NCI-H524 (cell line): ENCODE results near the gene SYT5.
A peak's percentile ranks its signal among the peaks of the same experiment; 100 is the strongest.
"Not testable (repeated sequence)": the region's sequence is repeated elsewhere in the genome, so short reads cannot be mapped to it uniquely, and the experiment has no call there.

ENCODE experiments used
- DNase-seq, 2 experiments: peaks; one replicate each; lab custom pipeline; 2025; lab: John Stamatoyannopoulos, UW

SYT5 gene

DNA sequence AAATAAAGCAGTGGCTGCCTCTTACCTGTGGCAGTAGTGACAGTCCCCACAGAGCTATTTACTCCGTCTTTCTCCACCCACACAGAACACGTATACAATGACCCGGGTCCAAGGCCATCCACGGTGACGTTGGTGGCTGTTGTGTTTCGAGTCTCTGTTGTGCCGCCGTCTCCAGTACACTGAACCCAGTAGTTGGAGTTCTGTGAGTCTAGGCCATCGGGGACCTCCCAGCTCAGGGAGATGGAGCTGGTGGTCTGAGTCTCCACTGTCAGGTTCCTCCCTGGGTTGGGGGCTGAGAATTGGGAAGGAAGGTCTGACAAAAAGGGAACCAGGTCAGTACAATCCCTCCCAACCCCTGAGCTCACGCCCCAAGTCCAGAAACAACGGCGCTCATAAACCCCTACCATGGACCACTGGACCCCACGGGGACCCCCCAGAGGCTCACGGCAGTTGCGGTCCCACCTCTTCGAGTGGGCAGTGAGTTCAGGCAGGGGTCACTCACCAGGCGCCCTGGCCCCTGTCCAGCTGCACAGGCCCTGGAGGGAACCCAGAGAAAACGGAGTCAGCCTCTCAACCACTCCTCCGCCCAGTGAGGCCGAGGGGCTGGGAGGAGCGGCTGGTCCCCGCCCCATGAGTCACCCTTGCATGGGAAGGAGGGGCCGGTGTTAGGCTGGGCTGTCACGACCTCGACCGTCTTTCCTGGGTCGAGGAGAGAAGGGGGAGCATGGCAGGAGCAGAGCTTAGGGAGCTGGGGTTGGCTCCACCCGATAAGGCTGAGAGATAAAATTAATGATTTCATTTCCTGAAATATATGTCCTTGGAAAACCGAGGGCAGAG, 26.8 kb upstream of the SYT5 start:
- DNase-seq = peak in 1 of 2 experiments; percentile 17

DNA sequence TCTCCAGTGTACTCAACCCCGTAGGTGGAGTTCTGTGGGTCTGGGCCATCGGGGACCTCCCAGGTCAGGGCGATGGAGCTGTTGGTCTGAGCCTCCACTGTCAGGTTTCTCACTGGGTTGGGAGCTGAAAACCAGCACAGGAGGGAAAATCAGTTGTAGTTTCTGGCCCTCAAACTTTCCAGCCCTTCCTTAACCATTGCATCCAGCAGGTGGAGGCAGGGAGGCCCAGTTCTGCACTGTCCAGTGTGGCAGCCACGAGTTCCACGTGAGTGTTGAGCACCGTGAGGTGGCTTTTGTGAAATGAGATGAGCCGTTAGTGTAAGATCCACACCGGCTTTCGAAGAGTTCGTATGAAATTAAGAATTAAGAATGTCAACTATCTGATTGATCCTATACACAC, 22.1 kb upstream of the SYT5 start:
- peak in 1 of 2 experiments; percentile 15 for DNase-seq

DNA sequence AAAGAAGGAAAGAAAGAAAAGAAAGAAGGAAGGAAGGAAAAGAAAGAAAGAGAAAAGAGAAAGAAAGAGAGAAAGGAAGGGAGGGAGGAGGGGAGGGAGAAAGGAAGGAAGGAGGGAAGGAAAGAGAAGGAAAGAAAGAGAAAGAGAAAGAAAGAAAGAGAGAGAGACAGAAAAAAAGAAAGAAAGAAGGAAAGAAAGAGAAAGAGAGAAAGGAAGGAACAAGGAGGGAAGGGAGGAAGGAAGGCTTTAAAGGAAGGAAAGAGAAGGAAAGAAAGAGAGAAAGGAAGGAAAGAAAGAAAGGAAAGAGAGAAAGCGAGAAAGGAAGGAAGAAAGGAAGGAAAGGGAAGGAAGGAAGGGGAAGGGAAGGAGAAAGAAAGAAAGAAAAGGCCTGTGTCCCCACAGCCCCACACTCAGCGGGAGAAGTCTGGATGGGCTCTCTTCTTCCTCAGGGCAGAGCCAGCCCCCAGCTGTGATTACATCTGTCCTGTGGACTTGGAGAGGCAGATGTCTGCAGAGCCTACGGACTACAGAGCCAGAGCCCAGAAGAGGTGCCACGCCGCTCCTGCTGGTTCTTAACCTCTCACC, 19.6 kb upstream of the SYT5 start:
- DNase-seq = no peak

DNA sequence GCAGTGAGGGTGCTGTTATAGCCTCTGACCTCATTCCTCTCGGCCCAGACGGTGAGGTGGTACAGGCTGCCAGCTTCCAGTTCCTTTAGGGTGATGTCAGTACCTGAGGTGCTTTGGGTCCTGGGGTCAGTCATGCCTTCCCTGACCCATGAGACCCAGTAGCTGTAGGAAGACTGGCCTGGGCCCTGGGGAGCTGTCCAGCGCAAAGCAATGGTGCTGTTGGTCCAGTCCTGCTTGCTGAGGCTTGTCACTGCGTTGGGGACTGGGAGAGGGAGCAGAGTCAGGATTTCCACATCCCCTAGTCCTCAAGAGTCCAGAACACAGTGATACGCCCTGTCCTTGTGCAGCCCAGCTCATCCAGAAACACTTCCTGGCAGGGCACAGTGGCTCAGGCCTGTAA, 18.6 kb upstream of the SYT5 start:
- no peak for DNase-seq

DNA sequence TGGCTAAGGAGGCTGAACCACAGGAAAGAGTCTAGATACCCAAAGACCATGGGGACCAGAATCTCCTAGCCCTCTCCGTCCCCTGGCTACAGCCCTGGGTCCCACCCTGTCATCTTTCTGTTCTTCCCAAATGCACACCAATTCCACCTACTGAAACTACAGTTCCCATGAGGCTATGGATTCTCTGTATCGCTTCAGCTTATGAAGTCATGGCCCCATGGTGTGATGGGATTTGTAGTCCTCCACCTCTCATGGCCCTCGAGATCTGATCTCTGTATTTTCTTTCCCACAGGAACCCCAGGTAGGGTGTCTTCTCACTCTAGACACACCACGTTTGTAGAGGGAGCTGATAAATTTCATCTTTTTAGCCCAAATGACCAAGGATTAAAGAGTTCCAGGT, 17.4 kb upstream of the SYT5 start:
- no peak for DNase-seq

DNA sequence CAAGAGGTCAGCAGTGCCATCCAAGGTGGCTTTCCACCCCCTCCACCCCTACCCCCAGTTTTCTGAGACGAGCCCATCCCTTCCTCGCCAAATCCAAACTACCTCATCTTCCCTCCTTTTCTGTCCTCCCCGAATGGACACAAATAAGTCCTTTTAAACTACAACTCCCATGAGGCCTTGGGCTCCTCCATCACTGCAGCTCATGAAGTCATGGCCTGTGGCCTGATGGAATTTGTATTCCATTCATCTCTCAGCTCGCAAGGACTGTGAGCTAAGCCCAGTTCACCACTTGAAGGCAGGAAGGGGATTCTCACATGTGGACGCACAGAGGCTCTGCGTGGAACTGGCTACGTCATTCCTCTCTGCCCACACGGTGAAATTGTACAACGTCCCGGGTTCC, 16.7 kb upstream of the SYT5 start:
- no peak for DNase-seq

DNA sequence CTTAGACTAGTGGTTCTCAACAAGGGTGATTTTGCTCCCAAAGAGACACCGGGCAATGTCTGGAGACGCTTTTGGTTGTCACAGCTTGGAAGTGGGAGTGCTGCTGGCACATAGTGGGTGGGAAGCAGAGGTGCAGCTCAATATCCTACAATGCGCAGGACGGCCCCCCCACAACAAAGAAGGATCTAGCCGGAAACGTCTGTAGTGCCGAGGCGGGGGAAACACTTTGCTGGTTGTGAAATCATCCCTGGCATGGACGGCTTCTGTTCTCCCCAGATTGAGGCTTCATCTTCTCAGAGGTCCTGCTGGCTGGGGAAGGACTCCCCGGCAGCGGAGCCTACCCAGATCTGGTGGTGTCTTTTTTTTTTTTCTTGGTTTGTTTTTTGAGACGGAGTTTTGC, 13.4 kb upstream of the SYT5 start:
- no peak for DNase-seq

DNA sequence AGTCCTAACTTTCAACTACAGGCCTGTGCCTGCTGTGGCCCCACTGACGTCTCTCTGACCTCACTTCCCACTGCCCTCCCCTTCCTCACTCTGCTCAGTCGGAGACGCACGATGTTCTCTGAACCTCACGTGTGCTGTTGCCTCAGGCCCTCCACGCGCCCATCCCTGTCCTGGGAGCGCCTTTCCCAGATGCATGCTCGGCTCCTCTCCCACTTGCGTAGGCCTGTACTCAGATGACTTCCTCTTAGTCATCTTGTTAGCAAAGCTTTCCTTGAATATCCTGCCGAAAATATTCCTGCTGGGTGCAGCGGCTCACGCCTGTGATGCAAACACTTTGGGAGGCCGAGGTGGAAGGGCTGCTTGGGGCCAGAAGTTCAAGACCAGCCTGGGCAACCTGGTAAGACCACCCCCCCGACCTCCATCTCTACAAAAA, 9.3 kb upstream of the SYT5 start:
- no peak for DNase-seq

DNA sequence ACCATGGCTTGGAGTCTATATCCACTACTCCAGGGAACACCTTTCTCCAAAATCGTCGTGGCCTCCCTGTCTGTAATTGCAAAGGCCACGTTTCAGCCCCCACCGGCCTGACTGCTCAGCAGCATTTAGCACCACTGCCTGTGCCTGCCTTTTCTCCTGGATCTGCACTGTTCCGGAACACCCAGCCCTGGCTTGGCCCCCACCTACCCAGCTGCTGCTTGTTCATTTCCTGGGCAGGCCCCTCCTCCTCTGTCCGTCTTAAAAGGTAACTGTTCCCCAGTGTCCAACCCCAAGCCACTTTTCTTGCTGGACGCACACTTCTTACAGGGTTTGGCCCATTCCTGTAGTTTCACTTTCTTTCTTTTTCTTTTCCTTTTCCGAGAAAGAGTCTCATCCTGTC, 8.5 kb upstream of the SYT5 start:
- no peak for DNase-seq

DNA sequence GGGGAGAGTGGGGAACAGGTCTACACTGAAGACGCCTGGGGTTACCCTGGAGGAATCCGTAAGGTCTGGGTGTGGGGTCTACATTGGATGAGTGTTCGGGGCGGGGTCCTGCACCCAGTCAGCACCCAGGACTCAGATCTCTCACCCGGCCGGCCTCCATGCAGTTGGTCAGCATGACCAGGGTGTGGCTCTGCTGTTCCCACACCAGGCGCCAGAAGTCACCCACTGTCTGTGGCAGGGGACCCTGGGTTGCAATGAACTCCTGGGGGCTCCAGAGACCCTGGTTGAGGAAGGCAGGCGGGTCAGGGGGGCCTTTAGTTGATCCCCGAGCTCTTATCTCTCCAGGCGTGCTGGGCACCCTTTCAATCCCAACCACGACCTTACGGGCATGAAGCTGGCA, 6.0 kb upstream of the SYT5 start:
- DNase-seq = no peak

DNA sequence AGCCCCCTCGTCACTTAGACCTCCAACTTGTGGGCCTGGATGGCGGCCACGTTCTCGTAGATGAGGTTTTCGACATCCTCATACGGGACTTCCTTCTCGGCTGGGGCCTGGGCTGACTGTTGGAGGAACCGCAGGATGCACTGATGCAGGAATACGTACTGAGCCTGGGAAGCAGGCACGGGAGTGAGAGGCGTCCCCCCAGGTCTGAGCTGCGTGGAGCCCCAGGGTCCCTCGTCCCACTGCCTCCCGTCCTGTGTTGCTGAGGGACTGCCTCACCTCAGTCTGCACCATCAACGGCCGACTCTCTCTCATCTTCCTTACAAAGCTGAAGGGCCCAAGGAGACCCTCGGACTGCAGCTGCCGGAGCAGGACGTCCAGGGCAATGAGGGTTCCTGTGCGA, 1.7 kb upstream of the SYT5 start:
- DNase-seq = no peak

DNA sequence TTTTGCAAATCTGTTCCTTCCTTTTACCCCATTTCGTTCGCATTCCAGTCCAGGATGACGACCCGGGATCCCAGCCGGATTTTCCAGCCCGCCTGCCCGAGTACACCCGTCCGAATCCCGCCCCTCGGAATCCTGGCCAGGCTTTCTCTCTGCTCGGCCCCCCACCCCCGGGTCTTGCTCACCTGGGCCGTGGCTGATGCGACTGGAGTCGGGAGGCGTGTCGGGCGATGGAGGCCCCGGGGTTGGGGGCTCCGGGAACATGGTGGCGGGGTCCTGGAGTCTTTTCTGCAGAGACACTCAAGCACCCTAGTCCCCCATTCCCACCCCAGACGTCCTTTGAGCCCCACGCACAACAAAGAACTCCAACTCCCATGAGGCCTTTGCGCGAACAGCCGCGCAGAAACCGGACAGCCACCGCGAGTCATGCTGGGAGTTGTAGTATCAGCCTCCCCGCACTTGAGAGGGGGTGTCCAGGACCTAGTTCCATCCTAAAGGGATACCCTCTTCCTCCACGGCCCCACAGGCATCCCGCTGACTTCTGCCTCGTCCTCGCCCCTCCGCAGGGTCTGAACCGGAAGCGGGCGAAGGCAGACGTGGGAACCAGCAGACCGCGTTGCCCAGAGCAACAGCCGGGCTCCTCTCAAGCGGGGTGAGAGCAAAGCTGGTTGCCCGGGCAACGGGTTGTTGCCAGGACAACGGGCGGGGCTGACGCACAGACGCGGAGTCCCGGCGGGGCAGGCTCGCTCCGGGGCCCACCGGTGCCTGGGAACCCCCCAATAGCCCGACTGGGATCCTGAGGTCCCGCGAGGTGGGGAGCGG, 1.1 kb downstream of the SYT5 start:
- peak; percentile 93 to 95 for DNase-seq

DNA sequence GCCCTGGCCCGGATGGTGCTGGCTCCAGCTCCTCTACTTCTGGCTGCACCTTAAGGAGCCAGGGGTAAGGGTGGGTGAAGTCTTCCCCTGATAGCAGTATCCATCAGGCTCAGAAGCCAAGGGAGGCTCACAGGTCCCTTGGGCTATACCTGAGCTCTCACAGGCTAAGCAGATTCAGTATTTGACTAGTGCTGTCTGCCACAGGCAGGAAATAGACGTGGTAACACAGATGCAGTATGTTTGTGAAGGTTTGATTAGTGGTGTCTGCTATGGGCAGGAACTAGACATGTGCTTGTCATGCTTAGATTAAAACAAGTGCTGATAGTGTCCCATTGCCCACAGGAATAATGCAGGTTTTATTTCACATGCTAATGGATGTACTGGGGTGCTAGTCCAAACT, 4.0 kb downstream of the SYT5 start:
- no peak for DNase-seq

DNA sequence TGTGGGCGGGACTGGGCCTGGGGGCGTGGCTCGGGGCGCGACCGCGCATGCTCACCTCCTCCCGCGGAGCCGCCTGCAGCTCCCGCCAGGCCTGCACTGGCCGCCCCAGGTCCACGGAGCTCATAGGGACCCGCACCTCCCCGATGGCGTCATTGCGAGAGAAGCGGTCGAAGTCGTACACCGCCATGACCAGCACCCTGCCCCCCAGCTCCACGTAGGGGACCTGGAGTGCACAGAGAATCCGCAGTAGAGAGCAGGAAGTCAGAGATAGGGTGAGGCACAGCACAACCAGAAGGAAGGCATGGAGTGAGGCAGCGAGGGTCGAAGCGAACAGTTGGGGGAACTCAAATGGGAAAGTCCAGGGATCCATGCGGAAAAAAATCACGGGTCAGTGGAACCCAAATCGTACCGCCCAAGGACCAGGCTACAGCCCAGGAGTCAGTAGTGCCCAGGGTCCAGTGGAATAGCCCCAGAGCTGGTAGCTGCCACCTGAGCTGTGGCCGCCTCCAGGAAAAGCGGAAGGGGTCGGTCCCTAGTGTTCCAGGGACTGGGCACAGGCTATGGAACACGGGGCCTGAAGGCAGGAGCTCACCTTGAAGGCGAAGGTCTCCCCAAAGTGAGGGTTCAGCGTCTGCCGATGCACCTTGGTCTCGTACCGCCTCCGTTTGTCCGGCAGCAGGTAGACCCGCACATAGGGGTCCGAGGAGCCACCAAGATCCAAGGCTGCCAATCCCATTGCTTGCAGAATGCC, 4.8 kb downstream of the SYT5 start:
- DNase-seq = no peak

DNA sequence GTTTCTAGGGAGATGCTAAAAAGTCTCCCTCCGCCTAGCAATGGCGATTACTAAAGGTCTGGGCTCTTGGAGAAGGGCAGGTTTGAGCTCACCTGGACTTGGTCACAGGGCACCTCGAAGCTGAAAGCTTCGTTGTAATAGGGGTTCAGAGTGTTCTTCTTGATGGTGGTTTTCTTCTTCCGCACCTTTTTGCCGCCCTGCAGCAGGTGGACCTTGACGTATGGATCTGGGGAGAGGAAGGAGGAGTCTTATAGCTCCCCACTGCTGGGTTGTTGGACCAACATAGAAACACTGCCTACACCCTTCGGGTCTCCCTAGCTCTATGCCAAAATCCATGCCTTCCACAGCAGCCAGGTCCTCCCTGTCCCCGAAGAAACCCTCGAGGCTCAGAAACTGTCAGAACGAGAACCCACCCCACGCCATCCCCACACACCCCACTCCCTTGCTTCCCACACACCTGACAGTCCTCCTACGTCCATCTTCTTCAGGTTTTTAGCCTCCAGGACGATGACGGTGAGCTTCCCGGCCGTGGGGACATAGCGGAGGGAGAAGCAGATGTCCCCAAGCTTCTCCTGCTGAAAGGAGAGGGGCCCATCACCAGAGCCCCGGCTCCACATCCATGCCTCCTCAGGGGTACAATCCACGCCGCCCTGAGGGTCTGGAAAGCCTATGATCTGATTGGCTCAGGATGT, 5.5 kb downstream of the SYT5 start:
- DNase-seq = no peak

DNA sequence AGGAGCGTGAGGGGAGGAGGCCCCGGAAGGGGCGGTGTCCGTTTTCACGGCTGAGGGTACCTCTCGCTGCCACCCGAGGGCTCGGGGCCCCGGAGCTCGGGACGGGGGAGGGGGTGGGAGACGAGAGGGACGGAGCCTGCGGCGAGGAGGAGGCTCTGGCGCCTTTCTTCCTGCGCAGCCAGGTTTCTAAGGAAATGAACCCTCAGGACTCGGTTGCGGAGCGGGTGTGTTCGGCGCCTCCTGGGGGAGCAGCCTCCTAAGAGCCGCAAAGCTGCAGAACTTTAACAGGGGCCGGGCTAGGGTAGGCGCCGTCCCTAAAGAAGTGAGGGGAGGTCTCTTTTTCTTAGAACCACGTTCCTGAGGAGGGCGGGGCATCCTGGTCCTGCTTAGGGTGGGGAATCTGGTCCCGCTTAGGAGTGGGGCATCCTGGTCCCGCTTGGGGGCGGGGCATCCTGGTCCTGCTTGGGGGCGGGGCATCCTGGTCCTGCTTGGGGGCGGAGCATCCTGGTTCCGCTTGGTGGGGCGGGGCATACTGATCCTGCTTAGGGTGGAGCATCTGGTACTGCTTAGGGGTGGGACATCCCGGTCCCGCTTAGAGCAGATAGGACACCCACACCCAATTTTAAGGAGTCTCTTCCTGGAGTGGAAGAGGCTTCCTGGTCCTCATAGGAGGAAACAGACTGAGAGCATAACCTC, 6.2 kb downstream of the SYT5 start:
- peak in 1 of 2 experiments; percentile 63 for DNase-seq

DNA sequence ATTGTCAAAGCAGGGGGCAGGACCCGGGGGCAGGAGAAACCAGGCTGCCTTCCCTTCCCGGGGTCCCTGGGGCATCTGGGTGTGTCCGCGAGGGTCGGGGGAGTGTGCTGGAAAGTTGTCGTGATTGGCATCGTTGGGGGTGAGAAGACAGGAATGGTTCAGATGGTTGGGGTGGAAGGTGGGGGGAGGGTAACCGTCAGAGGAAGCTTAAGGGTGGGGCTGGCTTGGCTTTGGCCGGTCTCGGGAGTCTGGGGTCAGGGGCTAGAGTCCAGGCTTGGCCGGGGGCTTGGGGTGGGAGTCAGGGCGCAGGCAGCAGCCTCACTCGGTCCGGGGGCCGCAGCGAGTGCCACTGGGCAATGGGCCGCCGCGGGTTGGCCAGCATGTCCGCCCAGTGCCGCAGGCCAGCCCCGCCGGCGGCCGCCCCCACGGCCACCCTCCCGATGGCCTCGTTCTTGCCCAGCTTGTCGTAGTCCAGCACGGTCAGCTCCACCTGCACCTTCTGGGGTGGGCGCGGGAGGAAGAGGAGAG, 6.8 kb downstream of the SYT5 start:
- no peak for DNase-seq

DNA sequence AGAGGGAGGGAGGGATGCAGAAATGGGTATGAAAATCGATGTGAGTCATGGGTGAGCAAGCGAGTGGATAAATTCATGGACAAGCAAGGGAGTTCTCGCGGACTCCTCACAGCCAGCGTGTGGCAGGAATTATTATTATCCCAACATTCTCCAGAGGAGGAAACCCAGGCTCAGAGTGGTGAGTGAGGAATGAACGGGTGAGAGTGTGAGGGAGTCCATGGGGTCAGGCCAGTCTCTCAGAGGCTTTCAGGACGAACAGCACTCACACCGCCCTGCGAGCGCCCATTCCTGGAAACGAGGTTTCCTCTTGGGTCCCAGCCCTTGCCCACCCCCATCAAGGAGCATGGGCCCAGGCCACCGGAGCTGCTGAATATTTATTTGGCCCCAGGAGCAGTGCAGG, 7.3 kb downstream of the SYT5 start:
- DNase-seq = no peak

DNA sequence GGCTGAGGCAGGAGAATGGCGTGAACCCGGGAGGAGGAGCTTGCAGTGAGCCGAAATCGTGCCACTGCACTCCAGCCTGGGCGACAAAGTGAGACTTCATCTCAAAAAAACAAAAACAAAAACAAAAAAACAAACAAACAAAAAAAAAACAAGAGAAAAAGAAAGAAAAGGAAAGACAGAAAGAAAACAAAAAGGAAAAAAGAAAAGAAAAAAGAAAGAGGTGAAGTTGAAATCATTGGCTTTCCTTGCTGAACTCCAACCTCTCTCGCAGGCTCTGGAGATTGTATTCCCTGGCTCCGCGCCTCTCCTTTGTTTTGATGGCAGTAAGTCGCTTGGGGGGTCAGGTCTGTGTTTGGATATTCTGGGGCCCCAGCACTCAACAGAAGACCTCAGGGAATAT, 7.8 kb downstream of the SYT5 start:
- not testable (repeated sequence) for DNase-seq

DNA sequence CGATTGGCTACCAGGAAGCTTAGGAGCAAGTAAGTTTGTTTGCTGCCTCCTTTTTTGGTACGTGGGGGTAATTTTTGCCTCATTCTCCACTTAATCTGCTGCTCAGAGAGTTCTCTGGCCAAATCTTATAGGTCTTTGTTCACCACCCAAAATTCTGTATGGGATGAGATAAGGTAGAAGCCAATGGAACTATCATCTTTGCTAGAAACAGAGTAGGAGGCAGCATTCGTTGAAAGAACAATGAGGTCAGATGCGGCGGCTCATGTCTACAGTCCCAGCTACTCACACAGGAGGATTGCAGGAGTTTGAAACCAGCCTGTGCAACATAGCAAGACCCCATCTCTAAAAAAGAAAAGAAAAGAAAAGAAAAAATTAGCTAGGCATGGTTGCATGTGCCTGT, 8.6 kb downstream of the SYT5 start:
- DNase-seq = no peak

DNA sequence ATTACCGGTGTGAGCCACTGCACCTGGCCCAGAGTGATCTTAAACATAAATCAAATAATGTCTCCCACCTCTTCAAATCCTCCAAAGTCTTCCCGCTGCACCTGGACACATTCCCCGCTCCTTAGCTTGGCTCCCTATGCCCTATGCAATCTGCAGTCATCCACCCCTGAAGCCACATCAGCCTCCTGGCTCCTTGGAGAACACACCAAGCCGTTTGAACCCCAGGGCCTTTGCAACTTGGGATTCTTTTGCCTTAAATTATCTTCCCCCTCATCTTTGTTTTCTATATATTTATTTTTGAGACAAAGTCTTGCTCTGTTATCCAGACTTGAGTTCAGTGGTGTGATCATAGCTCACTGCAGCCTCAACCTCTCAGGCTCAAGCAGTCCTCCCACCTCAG, 11.0 kb downstream of the SYT5 start:
- no peak for DNase-seq
